Stimulated activated CD8-positive, alpha-beta memory T cell treated with anti-CD3 and anti-CD28 coated beads, Interleukin-4, amount 100 ng/mL, for 48 hours (primary cell): ENCODE measurements around the gene LETM1.

Experiments
- DNase-seq: peaks from one replicate; pipeline ENCODE4 v3.0.0-alpha.2; 2020

Gene LETM1

DNA sequence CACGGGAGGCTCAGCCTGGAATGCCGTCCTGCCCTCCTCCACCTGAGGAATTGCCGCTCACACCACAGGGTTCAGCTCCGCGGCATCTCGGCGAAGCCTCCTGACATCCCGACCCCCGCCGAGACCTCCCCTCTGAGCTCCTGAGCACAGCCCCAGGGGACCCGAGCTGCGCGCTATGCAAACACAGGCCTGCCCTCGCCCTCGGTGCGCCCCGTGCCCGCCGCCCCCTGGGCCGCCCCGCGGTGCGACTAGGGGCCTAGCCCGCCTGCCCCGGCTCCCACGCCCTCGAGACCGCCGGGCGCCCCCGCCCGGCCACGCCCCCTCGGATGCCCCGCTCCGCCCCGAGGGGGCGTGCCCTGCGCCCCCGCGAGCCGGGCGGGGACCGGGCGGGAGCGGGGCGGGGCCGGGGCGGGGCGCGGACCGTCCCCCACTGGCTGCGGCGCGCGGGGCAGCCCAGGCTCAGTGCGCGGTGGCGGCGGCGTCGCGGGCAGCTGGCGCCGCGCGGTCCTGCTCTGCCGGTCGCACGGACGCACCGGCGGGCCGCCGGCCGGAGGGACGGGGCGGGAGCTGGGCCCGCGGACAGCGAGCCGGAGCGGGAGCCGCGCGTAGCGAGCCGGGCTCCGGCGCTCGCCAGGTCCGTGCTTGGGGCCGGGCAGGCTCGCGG is 63.0 kb downstream of the LETM1 start, which contains the start of gene FGFR3:
Gene FGFR3, plus strand, starts transcription at position 462 of the 664 bp plus-strand sequence. CDS start 642 bp downstream, outside the sequence.
- peak; percentile 58 for DNase-seq

DNA sequence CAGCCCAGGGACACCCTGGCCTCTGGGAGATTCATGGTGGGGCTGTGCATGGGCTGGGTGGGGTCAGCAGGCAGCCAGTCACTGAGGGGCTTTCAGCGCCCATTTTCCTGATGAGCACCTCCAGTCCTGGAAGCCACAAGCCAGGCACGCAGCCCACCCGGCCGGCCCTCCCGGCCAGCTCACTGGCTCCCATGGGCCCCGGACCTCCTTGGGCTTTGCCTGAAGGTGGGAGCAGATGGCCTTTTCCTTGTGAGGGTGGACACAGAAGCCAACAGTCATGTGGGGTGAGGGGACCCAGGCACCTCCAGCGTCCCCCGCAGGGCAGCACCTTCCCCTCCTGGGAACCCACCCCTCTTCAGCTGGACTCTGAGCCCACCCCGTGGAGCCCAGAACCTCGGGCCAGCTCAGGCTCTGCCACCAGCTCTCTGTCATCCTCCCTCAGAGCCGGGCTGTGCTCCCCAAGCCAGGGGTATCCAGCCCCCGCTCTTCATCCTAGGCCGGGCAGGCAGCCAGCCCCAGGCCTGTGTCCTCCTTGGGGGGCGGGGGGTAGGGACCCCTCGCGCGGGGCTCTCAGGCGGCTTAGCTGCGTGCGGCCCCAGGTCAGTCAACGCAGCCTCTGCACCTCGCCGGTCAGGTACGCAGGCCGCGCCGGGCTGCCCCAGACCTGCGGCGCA is 63.7 kb downstream of the LETM1 start:
- DNase-seq: no peak

DNA sequence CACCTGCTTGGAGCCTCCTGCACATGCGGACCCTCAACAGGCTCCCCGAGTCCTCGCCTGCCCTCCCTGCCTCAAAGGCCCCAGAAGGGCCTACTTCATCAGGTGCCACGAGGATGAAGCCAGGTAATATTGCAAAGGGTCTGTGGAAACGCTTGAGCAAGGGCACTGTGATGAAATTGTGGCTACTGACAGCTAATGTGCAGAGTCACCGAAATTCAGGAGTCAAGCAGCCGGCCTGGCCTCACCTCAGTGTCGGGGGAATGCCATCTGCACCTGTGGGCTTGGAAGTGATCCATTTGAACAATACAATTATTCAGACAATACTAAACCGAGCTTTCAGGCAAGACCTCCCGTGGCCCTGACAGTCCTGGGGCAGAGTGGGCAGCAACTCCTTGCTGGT is 66.0 kb downstream of the LETM1 start:
- DNase-seq: no peak

- no peak for DNase-seq
These were observed 66.4 kb downstream of the LETM1 start for GRCh38 chr4:1789552-1789951.

DNA sequence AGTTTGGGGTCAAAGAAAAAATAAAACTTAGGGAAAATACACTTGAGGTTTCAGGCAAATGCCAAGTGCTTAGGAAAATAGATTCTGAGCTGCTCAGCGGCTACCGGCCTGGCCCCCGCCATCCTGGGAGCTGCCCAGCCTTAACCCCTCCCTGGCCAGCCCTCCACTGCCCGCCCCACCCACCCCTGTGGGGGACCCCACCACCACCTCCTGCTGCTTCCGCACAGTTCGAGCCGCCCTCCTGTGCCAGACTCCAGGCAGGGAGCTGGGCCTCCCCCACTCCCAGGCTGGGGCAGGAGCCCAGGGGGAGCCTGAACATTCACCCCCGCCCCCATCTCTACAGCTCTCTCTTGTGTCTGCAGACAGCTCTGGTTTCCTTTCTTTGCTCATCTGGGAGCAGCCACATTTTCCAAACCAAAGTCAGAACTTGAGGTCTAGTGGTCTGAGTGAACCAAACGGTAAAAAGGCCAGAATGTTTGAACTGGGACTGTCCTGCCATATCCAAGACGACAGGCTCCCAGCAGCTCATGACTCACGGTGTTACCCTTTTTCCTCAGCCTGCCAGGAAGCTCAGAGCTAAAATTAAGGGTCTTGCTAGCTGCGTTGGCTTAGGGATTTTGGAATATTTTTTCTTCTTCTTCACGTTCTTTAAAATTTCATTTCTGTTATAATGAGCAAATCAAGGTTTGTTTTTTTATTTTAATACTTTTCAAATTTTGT is 67.5 kb downstream of the LETM1 start:
- DNase-seq: no peak

- no peak for DNase-seq
These were observed 68.4 kb downstream of the LETM1 start for GRCh38 chr4:1787411-1788077.

DNA sequence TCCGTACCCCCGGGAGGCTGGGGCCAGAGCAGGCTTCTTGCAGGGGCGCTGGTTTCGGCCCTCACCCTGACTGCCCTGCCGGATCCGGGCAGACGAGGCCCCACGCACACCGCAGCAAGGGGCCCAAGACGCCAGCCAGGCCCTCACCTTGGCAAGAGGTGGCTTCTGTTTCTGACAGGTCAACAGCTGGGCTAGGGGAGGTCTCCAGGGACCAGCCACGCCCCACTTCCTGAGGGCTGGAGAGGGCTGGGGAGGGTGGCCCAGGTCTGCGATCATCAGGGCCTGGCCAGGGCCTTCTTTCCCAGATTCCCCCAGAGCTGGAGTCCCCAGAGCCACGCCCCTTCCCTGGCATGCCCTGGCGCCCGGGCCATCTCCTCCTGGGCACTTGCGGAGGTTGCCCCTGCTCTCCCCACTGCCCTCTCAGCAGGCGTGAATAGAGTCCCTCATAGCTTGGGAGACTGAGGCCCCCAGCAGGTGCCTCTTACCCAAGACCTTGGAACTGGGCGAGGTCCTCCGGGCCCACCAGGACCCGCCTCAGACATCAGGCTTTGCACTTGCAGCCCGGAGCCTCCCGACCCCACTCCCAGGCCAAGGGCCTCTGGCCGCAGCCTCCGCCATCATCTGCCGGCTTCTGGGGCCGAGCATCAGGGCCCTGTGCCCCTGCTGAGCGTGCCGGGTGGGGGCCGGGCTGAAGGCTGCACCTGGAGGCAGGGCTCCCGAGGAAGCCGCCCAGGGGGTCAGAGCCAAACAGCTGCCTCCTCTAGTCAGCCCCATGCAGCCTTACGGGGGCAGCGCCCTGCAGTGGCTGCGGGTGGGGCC is 69.2 kb downstream of the LETM1 start:
- DNase-seq: no peak

- DNase-seq: no peak
These were observed 70.4 kb downstream of the LETM1 start for GRCh38 chr4:1785592-1785991.

GRCh38 chr4:1784789-1785591 is 71.0 kb downstream of the LETM1 start:
- DNase-seq: no peak

GRCh38 chr4:1784395-1784788 is 71.6 kb downstream of the LETM1 start:
- DNase-seq: no peak

GRCh38 chr4:1783970-1784369 is 72.0 kb downstream of the LETM1 start:
- no peak for DNase-seq

GRCh38 chr4:1783015-1783414 is 72.9 kb downstream of the LETM1 start:
- no peak for DNase-seq

GRCh38 chr4:1780435-1780834 is 75.5 kb downstream of the LETM1 start:
- no peak for DNase-seq

GRCh38 chr4:1779588-1780382 is 76.2 kb downstream of the LETM1 start:
- DNase-seq: no peak

- no peak for DNase-seq
These were observed 77.1 kb downstream of the LETM1 start for GRCh38 chr4:1778642-1779392.

- DNase-seq: no peak
These were observed 77.9 kb downstream of the LETM1 start for GRCh38 chr4:1777822-1778641.

- DNase-seq: no peak
These were observed 79.3 kb downstream of the LETM1 start for GRCh38 chr4:1776521-1777161.

DNA sequence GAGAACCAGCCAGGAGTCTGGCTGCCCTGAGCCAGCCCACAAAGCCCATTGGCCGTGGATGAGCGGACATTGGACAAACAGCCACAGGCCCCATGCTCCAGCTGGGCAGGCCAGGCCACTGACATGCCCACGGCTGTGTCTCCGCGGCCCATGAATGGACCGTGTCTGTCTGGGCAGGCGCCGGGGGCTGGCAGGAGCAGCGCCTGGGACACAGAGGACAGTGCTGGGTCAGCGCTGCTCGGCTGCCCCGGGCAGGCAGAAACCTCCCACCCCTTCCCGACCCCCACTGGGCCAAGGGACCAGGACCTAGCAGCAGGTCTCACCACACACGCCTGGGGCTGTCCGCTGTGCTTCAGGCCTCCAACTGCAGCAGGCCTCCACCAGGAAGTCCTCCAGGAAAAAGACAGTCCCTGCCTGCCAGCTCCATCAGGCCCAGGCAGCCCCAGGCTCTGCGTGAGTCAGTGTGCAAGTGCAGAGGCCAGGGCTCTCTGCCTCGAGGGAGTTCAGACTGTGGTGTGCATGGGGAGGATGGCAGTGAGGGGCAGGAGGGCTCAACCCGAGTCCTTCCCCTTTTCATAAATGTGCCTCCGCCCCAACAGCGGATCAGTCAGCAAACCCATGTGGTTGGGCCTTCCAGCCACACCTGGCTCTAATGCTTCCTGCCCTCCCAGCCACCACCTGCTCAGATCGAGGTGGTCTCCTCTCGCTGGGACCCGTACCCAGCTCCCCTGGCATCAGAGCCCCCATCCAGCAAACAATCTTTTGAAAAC is 80.0 kb downstream of the LETM1 start:
- no peak for DNase-seq
